ENCODE data around the gene PDLIM3.

DNA sequence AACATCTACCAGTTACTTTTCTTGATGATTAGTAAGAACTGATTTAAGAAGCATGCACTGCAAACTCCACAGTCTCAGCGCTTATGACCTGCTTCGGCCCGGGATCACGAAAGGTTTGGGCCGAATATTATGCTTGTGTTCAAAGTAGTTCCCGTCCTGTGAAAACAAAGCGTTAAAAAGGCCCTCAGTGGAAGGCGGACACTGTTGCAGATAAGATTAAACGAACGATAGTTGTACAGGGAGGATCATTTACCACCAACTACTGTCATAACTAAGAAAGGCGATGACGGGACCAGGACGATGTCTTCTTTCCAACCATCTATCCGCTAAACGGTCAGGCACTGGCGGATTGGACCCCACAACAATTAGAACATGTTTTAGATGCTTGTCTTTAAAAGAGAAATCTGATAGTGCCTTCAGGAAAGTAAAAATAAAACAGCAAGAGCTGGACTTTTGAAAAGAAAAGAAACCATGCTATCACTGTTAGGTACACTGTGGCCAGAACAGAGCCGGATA, 21.1 kb downstream of the PDLIM3 start:
- TF ChIP-seq GATA2 (IDR thresholded peaks at IDR 0.05; ENCODE audit: low read depth, low read length) (no peak), GATA3 (IDR thresholded peaks at IDR 0.05; ENCODE audit: low read depth, low read length) (no peak)
